HG02840 (cell line): ENCODE measurements around the gene TDRD7.
"Not testable (repeated sequence)": the region's sequence is repeated elsewhere in the genome, so short reads cannot be mapped to it uniquely, and the experiment has no call there.

ENCODE experiments used
- ATAC-seq: cut with Tn5 transposase; IDR thresholded peaks from one replicate; pipeline ENCODE4 v1.9.1; 2021; ENCODE audit warnings: mild to moderate bottlenecking, moderate library complexity, moderate number of reproducible peaks; ENCODE audit not compliant: unreplicated experiment, low FRiP score

TDRD7 gene

DNA sequence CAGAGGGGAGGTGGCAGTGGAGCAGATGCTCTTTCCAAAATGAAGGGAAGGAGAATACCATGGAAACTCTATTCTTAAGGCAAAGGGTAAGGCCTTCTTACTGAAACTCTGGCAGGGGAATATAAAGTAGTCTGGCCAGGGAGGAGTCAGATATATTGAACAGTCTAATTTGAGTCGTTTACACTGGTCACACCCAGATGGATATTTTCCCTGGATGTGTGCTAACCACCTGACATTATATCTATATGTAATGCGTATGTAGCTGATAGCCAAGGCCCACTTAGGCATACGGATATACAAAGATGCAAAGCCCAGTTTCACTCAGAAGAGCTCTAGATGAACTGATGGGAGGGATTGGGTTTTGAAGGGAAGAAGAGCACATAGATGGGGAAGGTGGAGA lies 7.0 kb downstream of the TDRD7 start:
- ATAC-seq: no peak

GRCh38 chr9:97419309-97419867 lies 7.5 kb downstream of the TDRD7 start:
- no peak for ATAC-seq

GRCh38 chr9:97425336-97425972 lies 13.6 kb downstream of the TDRD7 start:
- no peak for ATAC-seq

DNA sequence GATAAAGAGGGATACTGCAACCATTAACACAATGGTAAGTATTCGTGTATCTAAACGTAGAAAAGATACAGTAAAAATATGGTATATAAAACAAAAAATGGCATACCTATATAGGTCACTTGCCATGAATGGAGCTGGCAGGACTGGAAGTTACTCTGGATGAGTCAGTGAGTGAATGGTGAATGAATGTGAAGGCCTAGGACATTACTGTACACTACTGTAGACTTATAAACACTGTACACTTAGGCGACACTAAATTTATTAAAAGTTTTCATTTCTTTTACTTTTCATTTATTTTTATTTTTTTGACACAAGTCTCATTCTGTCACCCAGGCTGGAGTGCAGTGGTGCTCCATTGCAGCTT lies 14.1 kb downstream of the TDRD7 start:
- no peak for ATAC-seq

GRCh38 chr9:97427885-97428284 lies 16.0 kb downstream of the TDRD7 start:
- ATAC-seq: no peak

DNA sequence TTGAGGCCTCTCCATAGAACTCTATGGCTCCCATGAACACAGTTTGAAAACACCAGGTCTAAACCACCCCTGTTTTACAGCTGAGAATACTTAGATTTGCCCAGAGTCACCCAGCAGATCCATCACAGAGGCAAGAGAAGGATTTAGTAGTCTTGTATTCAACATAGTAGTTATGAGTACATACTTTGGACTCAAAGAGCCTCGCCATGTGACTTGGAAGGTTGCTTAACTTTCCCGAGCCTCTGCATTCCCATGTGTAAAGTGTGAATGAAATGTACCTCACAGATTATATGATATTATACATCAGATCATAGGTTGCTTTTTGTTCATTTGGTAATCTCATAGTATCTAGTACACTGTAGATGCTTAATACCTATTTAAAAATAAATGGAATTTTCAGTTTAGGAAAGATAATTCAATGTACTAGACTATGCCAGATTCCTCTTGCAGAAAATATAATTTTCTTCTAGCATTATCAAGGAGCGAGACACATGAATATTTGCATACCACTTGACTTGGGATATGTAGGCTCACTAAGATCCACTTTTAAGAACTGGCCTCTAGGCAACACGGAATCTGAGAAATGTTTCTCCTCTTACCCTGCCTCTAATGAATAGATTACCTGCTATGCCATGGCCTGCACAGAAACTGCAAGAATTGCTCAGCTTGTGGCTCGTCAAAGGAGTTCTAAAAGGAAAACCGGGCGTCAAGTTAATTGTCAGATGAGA lies 18.6 kb downstream of the TDRD7 start:
- ATAC-seq: no peak

DNA sequence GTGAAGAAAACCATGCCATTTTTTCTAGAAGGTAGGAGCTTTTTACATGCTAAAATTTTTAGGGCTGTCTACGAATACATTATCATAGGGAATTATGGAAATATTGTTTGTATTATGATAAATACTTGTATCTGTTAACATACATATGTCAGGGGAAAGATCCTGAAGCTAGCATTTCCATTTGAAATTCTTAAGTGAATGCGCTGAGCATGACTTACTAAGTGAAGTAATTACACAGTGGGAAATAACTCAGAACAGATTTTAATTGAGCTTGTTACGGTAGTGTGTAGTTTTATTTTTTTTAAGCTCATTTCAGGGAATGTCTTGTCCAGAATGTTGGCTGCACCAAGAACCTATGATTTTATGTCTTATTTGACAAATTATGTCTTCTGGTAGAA lies 19.1 kb downstream of the TDRD7 start:
- ATAC-seq: no peak

- ATAC-seq: no peak
Observed at GRCh38 chr9:97431549-97432143, 19.8 kb downstream of the TDRD7 start.

DNA sequence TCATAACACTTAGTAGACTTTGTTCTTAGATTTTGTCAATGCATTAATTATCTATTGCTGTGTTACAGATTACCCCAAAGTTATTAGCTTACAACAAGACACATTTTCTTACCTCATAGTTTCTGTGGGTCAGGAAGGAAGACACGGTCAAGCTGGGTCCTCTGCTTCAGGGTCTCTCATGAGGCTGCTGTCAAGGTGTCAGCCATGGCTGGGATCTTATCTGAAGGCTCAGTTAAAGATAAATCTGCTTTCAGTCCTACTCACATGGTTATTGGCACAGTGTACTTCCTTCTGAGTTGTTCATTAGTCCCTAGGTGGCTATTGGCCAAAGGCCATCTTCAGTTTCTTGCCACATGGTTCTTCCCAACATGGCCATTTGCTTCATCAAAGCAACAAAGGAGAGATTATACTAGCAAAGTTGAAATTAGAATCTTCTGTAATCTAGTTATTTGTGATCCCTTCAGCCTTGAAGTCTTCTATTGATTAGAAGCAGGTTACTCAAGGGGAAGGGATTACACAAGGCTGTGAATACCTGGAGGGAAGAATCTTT lies 25.2 kb downstream of the TDRD7 start:
- no peak for ATAC-seq

DNA sequence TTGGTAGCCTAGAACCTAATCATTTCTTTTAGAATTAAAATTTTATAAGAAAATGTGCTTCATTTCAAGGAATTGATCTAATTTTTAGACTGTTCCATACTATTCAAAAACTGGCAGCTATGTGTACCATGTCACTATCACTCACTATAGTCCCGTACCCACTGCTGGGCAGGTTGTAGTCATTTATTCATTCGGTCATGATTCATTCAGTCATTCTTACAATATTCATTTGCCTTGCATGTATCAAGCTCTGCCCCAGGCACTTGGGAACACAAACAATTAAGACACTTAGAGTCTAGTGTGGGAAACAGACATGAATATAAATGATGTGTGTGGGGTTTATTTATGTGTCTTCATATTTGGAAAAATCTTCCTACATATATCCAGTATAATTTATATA lies 26.4 kb downstream of the TDRD7 start:
- ATAC-seq: no peak

GRCh38 chr9:97438666-97439065 lies 26.8 kb downstream of the TDRD7 start:
- ATAC-seq: no peak

DNA sequence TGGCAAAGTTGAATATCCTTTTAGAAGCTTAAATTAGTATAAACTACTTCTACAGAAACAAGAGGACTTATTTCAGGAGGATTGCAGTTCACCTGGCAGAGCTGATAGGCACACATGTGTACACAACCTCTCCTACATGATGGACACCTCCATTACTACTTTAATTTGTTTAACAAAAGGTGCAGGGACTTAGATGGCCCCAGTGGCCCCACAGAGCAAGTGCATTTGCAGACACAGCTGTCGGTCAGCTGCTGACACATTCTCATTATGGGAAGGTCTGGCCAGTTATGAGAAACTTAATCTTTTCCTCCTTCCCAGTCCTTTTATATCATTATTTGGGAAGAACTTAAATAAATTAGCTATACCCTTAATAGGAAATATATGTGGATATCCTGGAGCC lies 28.3 kb downstream of the TDRD7 start:
- ATAC-seq: no peak

DNA sequence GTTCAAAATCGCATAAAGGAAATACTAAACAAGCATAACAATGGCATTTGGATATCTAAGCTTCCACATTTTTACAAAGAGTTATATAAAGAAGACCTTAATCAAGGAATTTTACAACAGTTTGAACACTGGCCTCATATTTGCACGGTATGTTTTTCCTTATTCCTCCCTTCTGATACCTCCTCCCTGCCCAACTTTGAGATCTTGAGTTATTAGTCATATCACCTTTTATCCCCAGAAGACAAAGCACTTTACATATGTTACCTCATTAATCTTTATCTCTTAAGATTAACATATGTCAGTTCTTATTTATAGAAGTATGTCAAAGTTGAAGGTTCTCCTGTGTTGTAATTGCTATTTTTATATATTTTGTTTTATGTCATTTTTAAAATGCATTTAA lies 29.8 kb downstream of the TDRD7 start:
- ATAC-seq: no peak

DNA sequence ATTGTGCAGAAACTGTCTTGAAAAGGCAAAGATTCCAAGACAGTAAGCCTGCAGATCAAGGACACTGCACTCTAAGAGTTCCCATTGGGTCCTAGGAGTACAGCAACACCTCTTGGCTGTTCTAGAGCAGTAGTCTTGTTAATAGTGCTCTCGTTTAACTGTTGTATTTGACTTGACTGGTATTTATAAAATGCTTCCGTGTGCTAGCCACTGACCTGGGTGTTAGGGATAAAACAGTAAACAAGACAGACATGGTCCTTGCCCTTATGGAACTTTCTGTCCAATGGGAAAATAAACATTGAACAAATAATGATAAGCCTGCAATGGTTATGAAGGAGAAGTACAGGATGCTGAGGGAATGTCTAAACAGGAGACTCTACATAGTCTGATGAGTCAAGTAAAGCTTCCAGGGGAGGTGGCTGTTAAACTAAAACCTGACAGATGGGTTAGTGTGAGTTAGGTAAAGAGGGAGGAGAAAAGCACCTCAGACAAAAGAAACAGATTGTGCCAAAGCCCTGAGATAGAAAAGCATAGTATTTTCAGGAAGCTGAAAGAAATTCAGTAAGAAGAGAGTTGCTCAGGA lies 33.3 kb downstream of the TDRD7 start:
- ATAC-seq: no peak

DNA sequence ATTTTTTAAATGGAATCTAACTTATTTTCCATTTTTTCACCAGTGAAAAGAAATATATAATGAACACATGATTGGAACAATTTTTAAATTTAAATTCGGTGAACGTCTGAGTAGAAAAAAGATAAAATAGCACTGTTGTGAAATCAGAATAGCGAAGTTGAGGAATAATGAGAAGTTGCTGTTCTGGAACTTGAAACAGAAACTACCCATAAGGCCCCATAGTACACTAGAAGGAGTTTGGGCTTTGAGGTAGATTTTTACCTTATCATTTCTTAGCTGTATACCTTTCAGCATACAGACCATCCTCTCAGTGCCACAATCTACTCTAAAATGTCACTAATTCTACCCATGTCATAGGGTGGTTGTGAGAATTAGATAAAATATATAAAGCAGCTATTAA lies 35.1 kb downstream of the TDRD7 start:
- no peak for ATAC-seq

DNA sequence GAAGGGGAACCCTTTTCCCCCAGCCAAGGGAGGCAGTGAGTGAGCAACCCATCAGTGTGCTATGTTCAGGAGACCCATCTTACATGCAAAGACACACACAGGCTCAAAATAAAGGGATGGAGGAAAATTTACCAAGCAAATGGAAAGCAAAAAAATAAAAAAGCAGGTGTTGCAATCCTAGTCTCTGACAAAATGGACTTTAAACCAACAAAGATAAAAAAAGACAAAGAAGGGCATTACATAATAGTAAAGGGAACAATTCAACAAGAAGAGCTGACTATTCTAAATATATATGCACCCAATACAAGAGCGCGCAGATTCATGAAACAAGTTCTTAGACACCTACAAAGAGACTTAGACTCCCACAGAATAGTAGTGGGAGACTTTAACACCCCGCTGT lies 41.7 kb downstream of the TDRD7 start:
- ATAC-seq: not testable (repeated sequence)

DNA sequence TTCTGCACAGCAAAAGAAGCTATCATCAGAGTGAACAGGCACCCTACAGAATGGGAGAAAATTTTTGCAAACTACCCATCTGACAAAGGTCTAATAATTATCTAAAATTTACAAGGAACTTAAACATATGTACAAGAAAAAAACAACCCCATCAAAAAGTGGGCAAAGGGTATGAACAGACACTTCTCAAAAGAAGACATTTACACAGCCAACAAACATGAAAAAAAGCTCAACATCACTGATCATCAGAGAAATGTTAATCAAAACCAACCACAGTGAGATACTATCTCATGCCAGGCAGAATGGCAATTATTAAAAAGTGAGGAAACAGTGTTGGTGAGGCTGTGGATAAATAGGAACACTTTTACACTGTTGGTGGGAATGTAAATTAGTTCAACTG lies 44.9 kb downstream of the TDRD7 start:
- ATAC-seq: not testable (repeated sequence)

- ATAC-seq: no peak
Observed at GRCh38 chr9:97459326-97459725, 47.4 kb downstream of the TDRD7 start.

GRCh38 chr9:97462159-97462558 lies 50.3 kb downstream of the TDRD7 start:
- no peak for ATAC-seq

DNA sequence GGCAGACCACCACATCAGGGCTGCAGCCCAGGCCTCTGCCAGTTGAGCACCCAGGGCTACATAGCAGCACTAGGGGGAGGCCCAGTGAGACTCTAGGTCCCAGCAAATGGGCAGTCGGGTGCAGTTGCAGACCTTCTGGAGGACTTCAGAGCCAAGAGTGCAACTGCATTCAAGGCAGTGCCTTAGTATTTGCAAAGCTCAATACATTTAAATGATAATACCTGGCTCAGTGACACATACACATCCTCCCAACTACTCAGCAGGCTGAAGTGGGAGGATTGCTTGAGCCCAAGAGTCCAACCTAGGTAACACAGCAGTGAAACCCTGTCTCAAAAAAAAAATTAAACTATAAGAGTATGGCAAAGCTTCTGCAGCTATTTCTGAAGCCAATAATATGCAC lies 51.0 kb downstream of the TDRD7 start:
- ATAC-seq: no peak
